ENCODE data around the gene FGF18.
"Not testable (repeated sequence)": the region's sequence is repeated elsewhere in the genome, so short reads cannot be mapped to it uniquely, and the experiment has no call there.

FGF18 gene

GRCh38 chr5:171497494-171497893 is 78.0 kb downstream of the FGF18 start:
- not testable (repeated sequence) for DNase-seq (ENCODE audit: low spot score)

GRCh38 chr5:171498166-171498565 is 78.7 kb downstream of the FGF18 start:
- no peak for DNase-seq (ENCODE audit: low spot score)

- DNase-seq (ENCODE audit: low spot score) = no peak
Observed at GRCh38 chr5:171499611-171500010, 80.2 kb downstream of the FGF18 start.

GRCh38 chr5:171505473-171506043 is 86.1 kb downstream of the FGF18 start:
- no peak for DNase-seq (ENCODE audit: low spot score)

GRCh38 chr5:171506951-171507350 is 87.5 kb downstream of the FGF18 start:
- no peak for DNase-seq (ENCODE audit: low spot score)
